BJ (cell line): ENCODE data around the gene FNDC3B. TPM values are rescaled to one million over a fixed set of nuclear protein-coding genes. Genes with fewer than 3 reads are reported as not detected.

Experiments used
- CTCF ChIA-PET: fragments of 350-600 bp; formaldehyde crosslinking; extraction: SDS; loops from one replicate; lab custom pipeline; 2021; ENCODE audit warnings: antibody characterized with exemption, inconsistent platforms; lab: Yijun Ruan, JAX
- POLR2A ChIA-PET: fragments of 300-600 bp; sonication (Branson Sonifier 250); formaldehyde crosslinking; extraction: SDS; loops from one replicate; lab custom pipeline; 2021; ENCODE audit warnings: antibody characterized with exemption; lab: Charles Lee
- DNase-seq: peaks from one replicate; pipeline ENCODE4 v3.0.0-alpha.2; 2011; ENCODE audit warnings: low read depth
- H3K27me3 ChIP-seq: 2 replicates; pipeline ENCODE4 v1.6.0; 2011; ENCODE audit warnings: low read length; ENCODE audit not compliant: control insufficient read depth, insufficient read depth
- H3K36me3 ChIP-seq: 2 replicates; pipeline ENCODE4 v1.5.1; 2011; ENCODE audit warnings: low read length; ENCODE audit not compliant: control insufficient read depth, insufficient read depth
- H3K4me3 ChIP-seq: 2 replicates; pipeline ENCODE4 v1.5.1; 2011; ENCODE audit warnings: low read depth, mild to moderate bottlenecking, control low read depth, low read length
- polyA plus RNA-seq: library from polyadenylated mRNA; depleted of rRNA; stranded (reverse); fragments of >200 nt; gene quantifications from 2 replicates; pipeline ENCODE4 v1.2.3, GENCODE V29; 2011
- TF ChIP-seq, protein P1 (sequence below): IDR thresholded peaks from 2 replicates; pipeline ENCODE4 v1.5.1; 2011; ENCODE audit warnings: low read depth, mild to moderate bottlenecking, control low read depth, inconsistent platforms, low read length, moderate library complexity; ENCODE audit not compliant: insufficient read depth

FNDC3B gene
- polyA plus RNA-seq, 1 experiment = 28.6 TPM

- CTCF ChIA-PET = interaction anchor here (0.7 kb wide), 1 partner anchor 9 kb away, joined by 5 read pairs; no protein-coding TSS in a partner anchor
- DNase-seq = no peak
- H3K36me3 ChIP-seq = peaks cover 7% of the 10 kb centered on the region
- TF ChIP-seq, protein P1, sequence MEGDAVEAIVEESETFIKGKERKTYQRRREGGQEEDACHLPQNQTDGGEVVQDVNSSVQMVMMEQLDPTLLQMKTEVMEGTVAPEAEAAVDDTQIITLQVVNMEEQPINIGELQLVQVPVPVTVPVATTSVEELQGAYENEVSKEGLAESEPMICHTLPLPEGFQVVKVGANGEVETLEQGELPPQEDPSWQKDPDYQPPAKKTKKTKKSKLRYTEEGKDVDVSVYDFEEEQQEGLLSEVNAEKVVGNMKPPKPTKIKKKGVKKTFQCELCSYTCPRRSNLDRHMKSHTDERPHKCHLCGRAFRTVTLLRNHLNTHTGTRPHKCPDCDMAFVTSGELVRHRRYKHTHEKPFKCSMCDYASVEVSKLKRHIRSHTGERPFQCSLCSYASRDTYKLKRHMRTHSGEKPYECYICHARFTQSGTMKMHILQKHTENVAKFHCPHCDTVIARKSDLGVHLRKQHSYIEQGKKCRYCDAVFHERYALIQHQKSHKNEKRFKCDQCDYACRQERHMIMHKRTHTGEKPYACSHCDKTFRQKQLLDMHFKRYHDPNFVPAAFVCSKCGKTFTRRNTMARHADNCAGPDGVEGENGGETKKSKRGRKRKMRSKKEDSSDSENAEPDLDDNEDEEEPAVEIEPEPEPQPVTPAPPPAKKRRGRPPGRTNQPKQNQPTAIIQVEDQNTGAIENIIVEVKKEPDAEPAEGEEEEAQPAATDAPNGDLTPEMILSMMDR = no peak
- no peaks in the 10 kb centered on the region for H3K27me3 ChIP-seq
- H3K4me3 ChIP-seq = no peak overlapping the region
- POLR2A ChIA-PET = interaction anchor here (0.7 kb wide), 2 partner anchors 10 to 11 kb away, joined by 9 read pairs; no protein-coding TSS in a partner anchor
Observed at GRCh38 chr3:172268868-172269267, 229.5 kb downstream of the FNDC3B start.

- TF ChIP-seq, protein P1 = no peak
- ChIA-PET POLR2A (no interaction called here), CTCF (no interaction called here)
- Histone ChIP-seq H3K27me3 (no peaks in the 10 kb centered on the region), H3K36me3 (peaks cover 6% of the 10 kb centered on the region), H3K4me3 (no peak overlapping the region)
- no peak for DNase-seq
Observed at GRCh38 chr3:172270557-172271166, 231.3 kb downstream of the FNDC3B start.

DNA sequence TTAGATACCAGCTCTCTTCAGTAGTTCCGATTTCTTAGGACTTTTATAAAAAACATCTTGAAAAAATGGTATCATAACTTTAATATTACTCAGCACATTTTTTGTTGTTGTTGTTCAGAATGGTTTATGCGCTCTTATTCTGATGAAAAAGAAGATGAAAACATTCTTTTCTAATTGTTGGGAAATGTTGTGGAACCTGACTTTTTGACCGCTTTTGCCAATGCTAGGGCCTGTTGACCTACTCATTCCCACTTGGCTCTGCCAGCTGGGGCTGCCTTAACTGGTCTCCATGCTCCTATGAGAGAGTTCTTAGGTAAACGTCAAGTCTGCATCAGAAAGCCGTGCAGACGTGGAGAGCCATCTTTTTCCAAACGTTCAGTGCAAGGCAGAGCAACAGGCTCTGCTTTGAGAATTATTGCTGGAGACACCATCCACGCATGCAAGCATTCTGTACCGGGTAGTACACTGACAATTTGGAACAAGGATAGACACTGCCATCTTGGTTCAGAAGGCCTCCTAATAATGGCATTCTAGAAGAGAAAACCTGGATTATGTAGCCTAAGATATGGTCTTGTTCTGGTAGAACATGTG is 232.1 kb downstream of the FNDC3B start:
- DNase-seq = no peak
- ChIA-PET POLR2A (no interaction called here), CTCF (no interaction called here)

DNA sequence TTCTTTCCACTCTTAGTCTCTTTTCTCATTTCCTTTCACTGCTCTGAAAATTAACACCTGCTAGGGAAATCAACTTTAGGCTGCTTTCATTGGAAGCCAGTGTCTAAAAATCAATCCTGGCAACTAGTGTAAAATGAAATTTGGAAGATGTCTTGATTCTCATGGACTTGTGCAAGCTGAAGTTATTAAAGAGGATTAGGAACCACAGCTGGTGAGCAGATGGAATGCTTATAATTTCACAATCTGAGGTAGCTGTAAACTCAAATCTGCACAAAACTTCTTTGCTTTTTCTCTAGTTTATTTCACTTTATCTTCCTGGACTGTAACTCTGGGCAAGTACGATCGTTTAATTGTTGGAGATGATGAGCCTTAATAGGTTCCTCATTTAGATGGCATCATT is 233.3 kb downstream of the FNDC3B start:
- ChIA-PET POLR2A (no interaction called here), CTCF (no interaction called here)
- peaks cover 1% of the 10 kb centered on the region; the same call in 1 of the 2 replicates for H3K36me3 ChIP-seq
- DNase-seq = peak; percentile 66
- TF ChIP-seq, protein P1 = no peak
- no peak overlapping the region for H3K4me3 ChIP-seq
- no peaks in the 10 kb centered on the region for H3K27me3 ChIP-seq

More for the DNA sequence above, 232.1 kb downstream of the FNDC3B start:
- no peaks in the 10 kb centered on the region for H3K27me3 ChIP-seq
- H3K4me3 ChIP-seq = no peak overlapping the region
- peaks cover 2% of the 10 kb centered on the region for H3K36me3 ChIP-seq
- TF ChIP-seq, protein P1 = no peak

GRCh38 chr3:172273378-172273777 is 234.0 kb downstream of the FNDC3B start:
- H3K4me3 ChIP-seq = no peak overlapping the region
- peaks cover 1% of the 10 kb centered on the region; the same call in 1 of the 2 replicates for H3K36me3 ChIP-seq
- ChIA-PET POLR2A (no interaction called here), CTCF (interaction anchor here (1.1 kb wide), 1 partner anchor 95 kb away, joined by 3 read pairs; no protein-coding TSS in a partner anchor)
- TF ChIP-seq, protein P1 = no peak
- DNase-seq = no peak
- no peaks in the 10 kb centered on the region for H3K27me3 ChIP-seq
